ENCODE data around the gene MMP24OS. TPM values are rescaled to one million over a fixed set of nuclear protein-coding genes. Genes with fewer than 3 reads are reported as not detected.

MMP24OS gene
- total and polyA plus RNA-seq, 2 of the 4 experiments (the other 2 are of a cell fraction), result 5.9 to 64.9 TPM

DNA sequence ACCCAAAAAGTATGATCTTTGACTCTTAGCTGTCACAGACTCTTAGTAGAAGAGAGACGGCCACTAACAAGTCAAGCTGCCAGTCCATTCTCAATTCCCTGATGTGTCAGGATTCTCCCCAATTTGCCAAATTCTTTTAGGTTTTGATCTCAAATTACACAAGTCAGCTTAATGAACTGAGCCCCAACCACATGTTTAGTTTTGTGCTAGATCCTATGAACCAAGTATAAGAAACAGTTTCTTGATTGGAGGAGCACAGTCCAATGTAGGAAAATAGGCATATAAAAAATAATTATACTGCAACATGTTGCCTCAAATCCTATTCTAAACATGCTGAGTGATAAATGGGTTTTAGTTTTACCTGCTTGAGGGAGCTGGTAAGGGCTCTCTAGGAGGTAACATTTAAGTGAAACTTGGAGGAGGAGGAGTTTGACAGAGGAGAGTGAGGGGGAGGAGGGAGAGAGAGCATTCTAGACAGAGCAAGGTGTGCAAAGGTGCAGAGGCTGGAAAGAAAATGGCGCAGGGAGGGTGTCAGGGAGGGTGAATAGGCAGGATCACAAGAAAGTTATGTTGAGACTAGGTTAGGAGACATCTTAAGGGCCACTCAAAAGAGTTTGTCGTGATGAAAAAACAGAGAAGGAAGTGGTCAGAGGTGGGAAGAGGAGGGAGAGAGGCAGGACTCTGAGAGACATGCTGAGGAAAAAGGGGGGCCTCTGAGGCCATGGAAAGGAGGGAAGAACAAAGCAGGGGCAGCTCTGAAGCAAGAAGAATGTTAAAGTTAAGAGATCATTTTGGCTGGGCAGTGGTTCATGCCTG is 37.1 kb upstream of the MMP24OS start:
- POLR2A ChIA-PET (ENCODE audit: unreplicated experiment), result no interaction called here
- in situ Hi-C loops (cut with MboI; ENCODE audit: low sequenced_read_pairs), result no loop called here

More for the DNA sequence above, 37.1 kb upstream of the MMP24OS start:
- peak overlapping the region; percentile 89 for H2BK5ac ChIP-seq (ENCODE audit: low read depth, low read length, poor library complexity, severe bottlenecking)
- H2AK9ac ChIP-seq (replicated peaks; ENCODE audit: low read depth, low read length, poor library complexity), result peak overlapping the region; percentile 17
- TF ChIP-seq, protein P1, sequence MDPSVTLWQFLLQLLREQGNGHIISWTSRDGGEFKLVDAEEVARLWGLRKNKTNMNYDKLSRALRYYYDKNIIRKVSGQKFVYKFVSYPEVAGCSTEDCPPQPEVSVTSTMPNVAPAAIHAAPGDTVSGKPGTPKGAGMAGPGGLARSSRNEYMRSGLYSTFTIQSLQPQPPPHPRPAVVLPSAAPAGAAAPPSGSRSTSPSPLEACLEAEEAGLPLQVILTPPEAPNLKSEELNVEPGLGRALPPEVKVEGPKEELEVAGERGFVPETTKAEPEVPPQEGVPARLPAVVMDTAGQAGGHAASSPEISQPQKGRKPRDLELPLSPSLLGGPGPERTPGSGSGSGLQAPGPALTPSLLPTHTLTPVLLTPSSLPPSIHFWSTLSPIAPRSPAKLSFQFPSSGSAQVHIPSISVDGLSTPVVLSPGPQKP (IDR thresholded peaks at IDR 0.05; ENCODE audit: borderline replicate concordance, low read depth, low read length), result no peak
- TF ChIP-seq, protein P2, sequence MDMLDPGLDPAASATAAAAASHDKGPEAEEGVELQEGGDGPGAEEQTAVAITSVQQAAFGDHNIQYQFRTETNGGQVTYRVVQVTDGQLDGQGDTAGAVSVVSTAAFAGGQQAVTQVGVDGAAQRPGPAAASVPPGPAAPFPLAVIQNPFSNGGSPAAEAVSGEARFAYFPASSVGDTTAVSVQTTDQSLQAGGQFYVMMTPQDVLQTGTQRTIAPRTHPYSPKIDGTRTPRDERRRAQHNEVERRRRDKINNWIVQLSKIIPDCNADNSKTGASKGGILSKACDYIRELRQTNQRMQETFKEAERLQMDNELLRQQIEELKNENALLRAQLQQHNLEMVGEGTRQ (IDR thresholded peaks at IDR 0.05; ENCODE audit: low read depth, low read length), result no peak
- TF ChIP-seq POLR2A (IDR thresholded peaks at IDR 0.05; ENCODE audit: low read depth, low read length), result no peak
- H4K8ac ChIP-seq (ENCODE audit: low read depth in 2 of 2, low read length in 2 of 2), result peak overlapping the region; percentile 58 to 94; a peak in 3 of 4 replicates
- intact Hi-C loops (cut with micrococcal nuclease), result no loop called here
- no peak overlapping the region for H2AFZ ChIP-seq (replicated peaks; ENCODE audit: low read length, poor library complexity)
- peak overlapping the region; percentile 78 for H4K5ac ChIP-seq (ENCODE audit: low read depth, low read length)
- H3K9ac ChIP-seq (ENCODE audit: low read depth, low read length), result no peak overlapping the region
- peak overlapping the region; percentile 87 for H3K18ac ChIP-seq (ENCODE audit: low read depth, low read length)
- H3K27ac ChIP-seq (ENCODE audit: insufficient read depth, low read length), result peak overlapping the region; percentile 90
- no peaks in the 10 kb centered on the region for H4K20me1 ChIP-seq (ENCODE audit: insufficient read depth, low read length)
- peak overlapping the region; percentile 71 for H3K23ac ChIP-seq (ENCODE audit: low read depth, low read length)
- peak overlapping the region; percentile 96 for H2BK120ac ChIP-seq (ENCODE audit: low read depth, low read length)
- H4K91ac ChIP-seq (ENCODE audit: insufficient read depth, low read depth, low read length), result peak overlapping the region; percentile 94
- H3K27me3 ChIP-seq (ENCODE audit: control insufficient read depth, insufficient read depth, low read length), result no peaks in the 10 kb centered on the region
- H2AK5ac ChIP-seq (ENCODE audit: low read depth, low read length), result peak overlapping the region; percentile 95
- H3K9me1 ChIP-seq (ENCODE audit: insufficient read depth, low read length), result peaks cover 41% of the 10 kb centered on the region
- WGBS, 2 experiments (ENCODE audit: extremely low coverage in 2 of 2, insufficient read length in 1 of 2), result 84% methylated on average over 2 of the region's 3 CpGs; no CpG with 5 or more reads in 1 of the 2 experiments
- BruUV-seq (replicated peaks), result no TSS peak
- no peaks in the 10 kb centered on the region for H3K36me3 ChIP-seq (ENCODE audit: control insufficient read depth, insufficient read depth, low read length)
- H3K4me2 ChIP-seq (ENCODE audit: low read depth, low read length), result no peak overlapping the region
- ATAC-seq (ENCODE audit: low read depth) (no peak), DNase-seq (no peak)
- peak overlapping the region; percentile 93 for H2BK15ac ChIP-seq (ENCODE audit: low read depth, low read length)
- H3K14ac ChIP-seq (replicated peaks; ENCODE audit: low read depth, low read length), result peak overlapping the region; percentile 79
- H3K4me1 ChIP-seq (ENCODE audit: control insufficient read depth, insufficient read depth, low read length), result peaks cover 44% of the 10 kb centered on the region
- dilution Hi-C loops (cut with HindIII; ENCODE audit: low sequenced_read_pairs, unreplicated experiment), result no loop called here
- H3K56ac ChIP-seq (ENCODE audit: extremely low read depth, insufficient read depth, low read length), result 0 out of 2 replicates have a peak overlapping the region, but pooled peaks have one; percentile 38
- no peak overlapping the region for H3K4me3 ChIP-seq (ENCODE audit: insufficient read depth, low read depth, low read length)
- peak overlapping the region; percentile 86 for H3K4ac ChIP-seq (ENCODE audit: low read depth, low read length)
- H3K79me1 ChIP-seq (ENCODE audit: low read depth in 1 of 2, low read length in 2 of 2), result peaks cover 0 to 46% of the 10 kb centered on the region in 2 experiments; a peak in 2 of 4 replicates
- CTCF ChIA-PET, result interaction anchor here (0.6 to 1.0 kb wide), 3 partner anchors 10 to 132 kb away, joined by 3 to 5 read pairs (median 3); no protein-coding TSS in a partner anchor
- H3K9me3 ChIP-seq (ENCODE audit: control insufficient read depth, insufficient read depth, low read length), result no peaks in the 10 kb centered on the region
- peak overlapping the region; percentile 89 for H2BK20ac ChIP-seq (ENCODE audit: low read depth, low read length)
